ENCODE data around the gene BCAS2.

Gene BCAS2

DNA sequence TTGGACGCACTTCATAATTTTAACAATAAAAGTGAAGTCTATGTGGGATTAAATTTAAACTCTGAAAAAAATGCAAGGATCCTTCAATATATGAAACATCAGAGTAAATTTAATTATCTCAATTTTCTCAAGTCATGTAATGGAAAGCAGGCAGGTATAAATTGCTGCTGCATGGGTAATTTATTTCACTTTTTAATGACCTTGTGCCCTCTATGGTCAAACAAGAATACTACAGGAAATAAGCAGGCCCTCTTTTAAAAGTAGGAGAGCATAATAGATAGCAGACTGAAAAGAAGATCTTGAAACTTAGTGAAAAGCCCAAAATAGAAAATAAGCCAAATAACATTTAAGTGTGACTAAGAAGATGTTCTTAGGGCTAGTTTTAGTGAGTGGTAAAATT is 22.9 kb downstream of the BCAS2 start:
- no peak for DNase-seq (ENCODE audit: low read depth in 2 of 2)

DNA sequence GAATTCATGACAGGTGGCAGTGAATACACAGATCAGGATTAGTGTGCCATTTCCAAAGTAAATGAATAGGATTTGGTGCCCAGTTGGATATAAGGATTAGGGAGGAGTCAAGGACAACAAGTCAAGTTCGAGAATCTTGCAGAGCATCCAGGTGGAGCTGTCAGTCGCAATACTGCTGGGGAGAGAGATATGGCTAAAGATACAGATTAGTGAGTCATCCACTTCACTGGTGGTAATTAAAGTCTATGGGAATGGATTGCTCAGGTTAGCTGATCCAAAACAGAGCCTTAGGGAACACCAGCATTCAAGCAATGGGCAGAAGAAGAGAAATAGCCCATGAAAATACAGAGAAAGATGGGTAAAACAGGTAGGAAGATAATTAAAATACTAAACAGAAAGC is 26.8 kb downstream of the BCAS2 start:
- DNase-seq (ENCODE audit: low read depth in 2 of 2) = no peak

GRCh38 chr1:114552106-114552639 is 29.2 kb downstream of the BCAS2 start:
- no peak for DNase-seq (ENCODE audit: low read depth in 2 of 2)

DNA sequence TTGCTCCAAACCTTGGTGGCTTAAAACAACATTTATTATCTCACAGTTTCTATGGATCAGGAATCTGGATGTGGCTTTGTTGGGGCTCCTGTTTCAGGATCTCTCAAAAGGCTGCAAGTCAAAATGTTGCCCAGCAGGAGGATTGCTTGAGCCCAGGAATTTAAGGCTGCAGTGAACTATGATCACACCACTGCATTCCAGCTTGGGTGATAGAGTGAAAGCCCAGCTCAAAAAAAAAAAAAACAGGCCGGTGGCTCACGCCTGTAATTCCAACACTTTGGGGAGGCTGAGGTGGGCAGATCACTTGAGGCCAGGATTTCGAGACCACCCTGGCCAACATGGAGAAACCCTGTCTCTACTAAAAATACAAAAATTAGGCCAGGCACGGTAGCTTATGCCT is 30.0 kb downstream of the BCAS2 start:
- no peak for DNase-seq (ENCODE audit: low read depth in 2 of 2)

DNA sequence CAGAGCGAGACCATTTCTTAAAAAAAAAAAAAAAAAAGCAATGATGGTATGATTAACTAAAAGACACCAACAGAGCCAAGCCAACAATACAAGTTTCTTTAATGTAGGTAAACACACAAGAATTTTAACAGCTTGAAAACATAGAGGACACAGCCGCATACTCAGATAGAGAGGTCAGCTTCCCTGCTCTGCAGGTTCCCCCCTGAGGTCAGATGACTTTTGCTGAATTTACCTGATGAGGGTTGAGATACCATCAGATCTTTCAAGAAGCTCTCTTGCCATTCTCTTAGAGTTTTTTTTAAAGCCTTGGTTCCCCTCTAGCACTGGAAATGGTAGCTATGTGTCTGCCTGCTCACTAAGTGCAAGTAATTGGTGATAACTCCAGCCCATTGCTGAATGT is 31.1 kb downstream of the BCAS2 start:
- DNase-seq (ENCODE audit: low read depth in 2 of 2) = no peak

DNA sequence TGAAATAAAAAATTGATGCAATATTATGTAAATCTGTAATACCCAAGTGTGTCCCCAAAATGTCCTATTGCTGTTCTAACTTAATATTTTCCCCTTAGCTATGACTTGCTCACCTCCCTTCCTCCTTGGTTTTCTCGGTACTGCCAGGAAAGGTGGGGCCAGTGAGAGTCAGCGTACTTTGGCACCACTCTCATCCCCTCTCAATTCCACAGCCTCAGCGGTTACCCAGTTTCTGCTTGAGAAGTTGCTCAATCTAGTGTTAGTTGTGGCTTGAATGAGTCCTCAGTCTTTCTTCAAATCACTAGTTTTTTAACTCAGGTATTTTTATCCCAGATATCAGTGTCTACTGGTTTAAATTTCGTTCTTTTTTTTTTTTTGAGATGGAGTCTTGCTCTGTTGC is 32.3 kb downstream of the BCAS2 start:
- no peak for DNase-seq (ENCODE audit: low read depth in 2 of 2)

GRCh38 chr1:114547076-114547475 is 34.3 kb downstream of the BCAS2 start:
- DNase-seq (ENCODE audit: low read depth in 2 of 2) = no peak

GRCh38 chr1:114545796-114546195 is 35.6 kb downstream of the BCAS2 start:
- no peak for DNase-seq (ENCODE audit: low read depth in 2 of 2)

- no peak for DNase-seq (ENCODE audit: low read depth in 2 of 2)
These were observed 36.1 kb downstream of the BCAS2 start for GRCh38 chr1:114545315-114545714.

DNA sequence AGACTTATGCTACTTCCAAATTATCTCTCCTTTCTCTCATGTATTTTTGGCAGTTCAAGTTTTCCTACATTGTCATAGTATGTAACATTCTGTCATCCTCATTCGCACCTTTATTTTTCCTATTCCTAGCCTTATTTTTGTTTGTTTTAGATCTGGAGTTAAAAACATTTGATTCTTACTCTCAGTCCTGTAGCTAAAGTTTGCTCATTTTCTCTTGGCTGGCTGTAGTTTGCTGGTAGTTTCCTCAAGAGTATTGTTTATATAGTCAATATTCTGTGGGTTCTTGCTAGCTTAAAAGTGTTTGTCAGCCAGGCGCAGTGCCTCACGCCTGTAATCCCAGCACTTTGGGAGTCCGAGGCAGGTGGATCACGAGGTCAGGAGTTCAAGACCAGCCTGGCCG is 40.6 kb downstream of the BCAS2 start:
- DNase-seq (ENCODE audit: low read depth in 2 of 2) = no peak

GRCh38 chr1:114540272-114540671 is 41.1 kb downstream of the BCAS2 start:
- DNase-seq (ENCODE audit: low read depth in 2 of 2) = no peak

GRCh38 chr1:114536043-114536442 is 45.4 kb downstream of the BCAS2 start:
- no peak for DNase-seq (ENCODE audit: low read depth in 2 of 2)

- DNase-seq (ENCODE audit: low read depth in 2 of 2) = no peak
These were observed 46.0 kb downstream of the BCAS2 start for GRCh38 chr1:114535401-114535800.

DNA sequence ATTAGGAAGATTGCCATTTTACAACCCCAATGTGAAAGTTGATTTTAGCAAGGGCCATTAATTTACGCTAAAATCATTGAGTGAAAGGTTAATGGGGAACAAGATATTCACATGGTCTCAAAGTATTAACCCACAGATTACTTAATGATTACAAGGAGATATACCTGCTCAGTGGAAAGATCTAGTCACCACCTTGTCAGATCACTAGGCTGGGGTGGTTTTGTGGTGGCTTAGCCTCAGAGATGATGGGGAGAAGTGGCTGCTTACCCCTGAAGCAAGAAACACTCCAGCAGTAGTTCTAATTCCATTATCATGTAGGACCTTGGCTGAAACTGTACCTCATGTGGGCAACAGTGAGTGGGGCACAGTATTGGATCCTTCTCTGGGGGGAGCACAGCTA is 50.3 kb downstream of the BCAS2 start:
- DNase-seq (ENCODE audit: low read depth in 2 of 2) = no peak

- no peak for DNase-seq (ENCODE audit: low read depth in 2 of 2)
These were observed 51.2 kb downstream of the BCAS2 start for GRCh38 chr1:114530224-114530623.

DNA sequence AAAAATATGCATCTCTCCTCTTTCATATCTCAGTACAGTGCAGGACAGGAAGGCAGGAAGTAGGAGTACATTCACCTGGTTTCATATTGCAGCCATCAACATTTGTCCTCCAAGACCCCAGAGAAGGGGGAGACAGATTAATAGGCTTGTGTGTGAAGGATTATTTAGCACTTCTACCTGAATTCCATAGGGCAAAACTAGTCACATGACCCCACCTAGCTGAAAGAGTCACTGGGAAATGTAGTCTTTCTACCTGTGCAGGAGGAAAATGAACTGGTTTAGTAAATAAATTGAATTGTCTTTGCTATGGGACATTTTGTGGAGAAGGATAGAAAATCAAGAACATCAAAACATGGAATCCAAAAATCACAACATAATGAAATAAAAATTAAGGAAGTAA is 56.5 kb downstream of the BCAS2 start:
- no peak for DNase-seq (ENCODE audit: low read depth in 2 of 2)

DNA sequence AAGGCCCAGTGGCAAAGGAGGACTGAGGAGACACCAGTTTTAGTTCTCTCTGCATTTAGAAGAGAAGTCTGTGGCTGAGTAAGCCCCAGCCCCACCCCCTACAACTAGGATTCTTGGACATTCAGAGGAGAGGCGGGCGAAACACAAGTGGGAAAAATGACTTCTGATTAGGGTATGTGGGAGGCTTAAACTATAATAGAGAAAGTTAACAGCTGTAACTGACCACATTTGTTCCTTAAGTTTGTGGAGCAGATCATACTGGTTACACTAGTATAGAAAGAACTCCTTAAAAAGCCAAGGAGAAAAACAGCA is 59.2 kb downstream of the BCAS2 start:
- DNase-seq (ENCODE audit: low read depth in 2 of 2) = no peak

DNA sequence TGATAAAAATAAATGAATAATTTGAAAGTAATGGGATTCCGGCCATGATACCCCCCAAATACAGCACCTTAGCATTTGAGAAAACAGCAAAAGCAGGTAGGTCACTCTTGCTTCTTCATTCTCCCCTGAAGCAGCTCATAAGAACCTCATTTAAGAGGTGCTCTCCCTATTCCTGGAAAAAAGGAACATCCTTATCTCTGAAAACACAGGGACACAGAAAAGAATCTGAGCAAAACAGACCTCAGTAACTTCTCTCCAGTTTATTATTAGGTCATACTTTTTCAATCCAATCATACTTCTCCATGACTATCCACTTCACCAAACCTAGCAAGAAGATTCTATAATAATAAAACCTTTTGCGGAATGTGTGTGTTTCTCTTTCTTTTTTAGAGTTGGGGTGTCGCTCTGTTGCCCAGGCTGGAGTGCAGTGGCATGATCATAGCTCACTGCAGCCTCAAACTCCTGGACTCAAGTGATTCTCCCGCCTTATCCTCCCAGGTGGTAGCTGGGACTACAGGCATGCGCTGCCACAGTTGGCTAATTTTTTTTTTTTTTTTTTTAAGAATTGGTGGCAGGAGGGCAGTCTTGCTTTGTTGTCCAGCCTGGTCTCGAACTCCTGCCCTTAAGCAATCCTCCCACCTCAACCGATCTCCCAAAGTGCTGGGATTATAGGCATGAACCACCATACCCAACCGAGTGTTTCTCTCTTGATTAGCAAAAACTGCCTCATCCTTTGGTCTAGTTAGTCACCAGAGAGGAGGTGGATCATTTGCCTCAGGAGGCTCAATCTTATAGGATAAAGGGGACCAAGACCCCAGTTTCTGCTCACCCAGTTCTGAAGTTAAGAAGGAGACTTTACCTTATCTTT is 59.8 kb downstream of the BCAS2 start:
- no peak for DNase-seq (ENCODE audit: low read depth in 2 of 2)

Measured in stimulated activated CD8-positive, alpha-beta memory T cell treated with anti-CD3 and anti-CD28 coated beads, Interleukin-7, amount 100 ng/mL, for 4 hours (primary cell).